H9 (cell line): Measurements from ENCODE around the gene NAGPA. TPM values are rescaled to one million over a fixed set of nuclear protein-coding genes. Genes with fewer than 3 reads are reported as not detected.
"Not testable (repeated sequence)": the region's sequence is repeated elsewhere in the genome, so short reads cannot be mapped to it uniquely, and the experiment has no call there.

Experiments
- DNase-seq: peaks from one replicate; pipeline ENCODE4 v3.0.0-alpha.2; 2017
- H2AFZ ChIP-seq: one replicate; pipeline ENCODE4 v1.6.1; 2013; ENCODE audit warnings: mild to moderate bottlenecking, low read length, control low read depth, moderate library complexity
- H2AK5ac ChIP-seq: 2 replicates; pipeline ENCODE4 v1.6.1; 2013; ENCODE audit warnings: low read length, control low read depth, mixed read lengths; ENCODE audit not compliant: insufficient read length
- H2BK120ac ChIP-seq: one replicate; pipeline ENCODE4 v1.6.1; 2013; ENCODE audit warnings: low read depth, mild to moderate bottlenecking, low read length, control low read depth, inconsistent platforms; ENCODE audit not compliant: poor library complexity, severe bottlenecking
- H2BK12ac ChIP-seq: 2 replicates; pipeline ENCODE4 v1.6.1; 2013; ENCODE audit warnings: low read length, control low read depth, mixed read lengths, low read depth; ENCODE audit not compliant: insufficient read length
- H2BK15ac ChIP-seq: 2 replicates; pipeline ENCODE4 v1.6.1; 2013; ENCODE audit warnings: low read depth, low read length, control low read depth
- H2BK20ac ChIP-seq: one replicate; pipeline ENCODE4 v1.6.1; 2013; ENCODE audit warnings: low read depth, mild to moderate bottlenecking, low read length, control low read depth, inconsistent platforms; ENCODE audit not compliant: poor library complexity, severe bottlenecking
- H2BK5ac ChIP-seq: 2 replicates; pipeline ENCODE4 v1.6.1; 2013; ENCODE audit warnings: low read length, control low read depth, mixed read lengths; ENCODE audit not compliant: insufficient read length
- H3K14ac ChIP-seq: 2 replicates; pipeline ENCODE4 v1.6.1; 2013; ENCODE audit warnings: low read length, control low read depth; ENCODE audit not compliant: insufficient read depth
- H3K18ac ChIP-seq: 2 replicates; pipeline ENCODE4 v1.6.1; 2013; ENCODE audit warnings: low read depth, mild to moderate bottlenecking, mixed read lengths, low read length, control low read depth; ENCODE audit not compliant: insufficient read length
- H3K23ac ChIP-seq: 2 replicates; pipeline ENCODE4 v1.6.1; 2013; ENCODE audit warnings: low read length, control low read depth, mixed read lengths, low read depth; ENCODE audit not compliant: insufficient read length
- H3K23me2 ChIP-seq: 2 replicates; pipeline ENCODE4 v1.6.1; 2013; ENCODE audit warnings: low read depth, mild to moderate bottlenecking, mixed read lengths, low read length, control low read depth; ENCODE audit not compliant: insufficient read length, poor library complexity, severe bottlenecking
- H3K27ac ChIP-seq: 2 replicates; pipeline ENCODE4 v1.5.1; 2013; ENCODE audit warnings: low read length, control low read depth, mixed read lengths, low read depth; ENCODE audit not compliant: insufficient read length
- H3K27me3 ChIP-seq: 2 replicates; pipeline ENCODE4 v1.6.1; 2013; ENCODE audit warnings: low read length, control low read depth, inconsistent platforms; ENCODE audit not compliant: insufficient read depth
- H3K4ac ChIP-seq: 2 replicates; pipeline ENCODE4 v1.6.1; 2013; ENCODE audit warnings: low read depth, mild to moderate bottlenecking, control low read depth, inconsistent platforms, low read length, moderate library complexity
- H3K4me1 ChIP-seq: 2 replicates; pipeline ENCODE4 v1.6.1; 2013; ENCODE audit warnings: low read length, control low read depth, inconsistent platforms; ENCODE audit not compliant: insufficient read depth
- H3K4me2 ChIP-seq: 2 replicates; pipeline ENCODE4 v1.6.1; 2013; ENCODE audit warnings: low read length, control low read depth, mixed read lengths; ENCODE audit not compliant: insufficient read length, insufficient read depth
- H3K56ac ChIP-seq: 2 replicates; pipeline ENCODE4 v1.6.1; 2013; ENCODE audit warnings: low read depth, mild to moderate bottlenecking, mixed read lengths, low read length, control low read depth; ENCODE audit not compliant: insufficient read length
- H3K79me1 ChIP-seq: 2 replicates; pipeline ENCODE4 v1.6.1; 2013; ENCODE audit warnings: low read depth, mild to moderate bottlenecking, moderate library complexity, low read length, control low read depth, inconsistent platforms; ENCODE audit not compliant: insufficient read depth, poor library complexity, severe bottlenecking
- H3K79me2 ChIP-seq: 2 replicates; pipeline ENCODE4 v1.6.1; 2013; ENCODE audit warnings: low read length, control low read depth, inconsistent platforms; ENCODE audit not compliant: insufficient read depth
- H3K9ac ChIP-seq: 2 replicates; pipeline ENCODE4 v1.6.1; 2013; ENCODE audit warnings: low read length, control low read depth, mixed read lengths; ENCODE audit not compliant: insufficient read length; ENCODE audit errors: extremely low read depth
- H3K9me3 ChIP-seq: one replicate; pipeline ENCODE4 v1.6.1; 2013; ENCODE audit warnings: low read depth, low read length, inconsistent platforms; ENCODE audit not compliant: control insufficient read depth
- H3T11ph ChIP-seq: one replicate; pipeline ENCODE4 v1.6.1; 2013; ENCODE audit warnings: mild to moderate bottlenecking, low read length, control low read depth, inconsistent platforms
- H4K20me1 ChIP-seq: one replicate; pipeline ENCODE4 v1.6.1; 2013; ENCODE audit not compliant: control insufficient read depth, insufficient read length, insufficient read depth
- H4K5ac ChIP-seq: 2 replicates; pipeline ENCODE4 v1.6.1; 2013; ENCODE audit warnings: low read depth, mild to moderate bottlenecking, mixed read lengths, low read length, control low read depth; ENCODE audit not compliant: insufficient read length
- H4K8ac ChIP-seq: replicated peaks from 2 replicates; pipeline ENCODE4 v1.6.1; 2013; ENCODE audit warnings: low read length, control low read depth, mixed read lengths, low read depth; ENCODE audit not compliant: insufficient read length
- H4K91ac ChIP-seq: 2 replicates; pipeline ENCODE4 v1.6.1; 2013; ENCODE audit warnings: low read depth, mild to moderate bottlenecking, moderate library complexity, mixed read lengths, low read length, control low read depth; ENCODE audit not compliant: insufficient read length
- H3K27ac Mint-ChIP-seq, 3 experiments: 2 replicates in 2 of 3; 3 replicates in 1 of 3; pipeline ENCODE4 v1.8.0; 2020 to 2021; ENCODE audit warnings: mixed read lengths in 3 of 3, mild to moderate bottlenecking in 1 of 3, moderate library complexity in 1 of 3
- H3K27me3 Mint-ChIP-seq: 2 replicates; pipeline ENCODE4 v1.8.0; 2021; ENCODE audit warnings: low read depth, mild to moderate bottlenecking, moderate library complexity, mixed read lengths
- H3K36me3 Mint-ChIP-seq, 3 experiments: 2 replicates in 2 of 3; 3 replicates in 1 of 3; pipeline ENCODE4 v1.8.0; 2020 to 2021; ENCODE audit warnings: low read depth in 3 of 3, mixed read lengths in 3 of 3; ENCODE audit not compliant: insufficient read depth in 1 of 3
- H3K4me1 Mint-ChIP-seq, 2 experiments: 2 replicates each; pipeline ENCODE4 v1.8.0; 2020; ENCODE audit warnings: mixed read lengths in 2 of 2
- H3K4me3 Mint-ChIP-seq, 2 experiments: 2 replicates in 1 of 2; 3 replicates in 1 of 2; pipeline ENCODE4 v1.8.0; 2020 to 2021; ENCODE audit warnings: mild to moderate bottlenecking in 2 of 2, mixed read lengths in 2 of 2, moderate library complexity in 1 of 2
- H3K9me3 Mint-ChIP-seq, 2 experiments: 2 replicates in 1 of 2; 3 replicates in 1 of 2; pipeline ENCODE4 v1.8.0; 2020; ENCODE audit warnings: mild to moderate bottlenecking in 2 of 2, mixed read lengths in 2 of 2, moderate library complexity in 1 of 2
- WGBS: extraction: QIAGEN DNeasy Blood & Tissue Kit; methylation state at CpG from one replicate; pipeline ENCODE4 v1.1.7; 2013; ENCODE audit warnings: missing lambda C conversion rate, low lambda C conversion rate, mixed read lengths; ENCODE audit not compliant: insufficient read length; ENCODE audit errors: extremely low coverage; 5-methylcytosine and 5-hydroxymethylcytosine counted together
- total RNA-seq: library from RNA; stranded (reverse); gene quantifications from 2 replicates; pipeline ENCODE4 v1.2.1, GENCODE V29; 2021

Gene NAGPA
- total RNA-seq, 1 experiment from 2014 or later, result 12.1 TPM

DNA sequence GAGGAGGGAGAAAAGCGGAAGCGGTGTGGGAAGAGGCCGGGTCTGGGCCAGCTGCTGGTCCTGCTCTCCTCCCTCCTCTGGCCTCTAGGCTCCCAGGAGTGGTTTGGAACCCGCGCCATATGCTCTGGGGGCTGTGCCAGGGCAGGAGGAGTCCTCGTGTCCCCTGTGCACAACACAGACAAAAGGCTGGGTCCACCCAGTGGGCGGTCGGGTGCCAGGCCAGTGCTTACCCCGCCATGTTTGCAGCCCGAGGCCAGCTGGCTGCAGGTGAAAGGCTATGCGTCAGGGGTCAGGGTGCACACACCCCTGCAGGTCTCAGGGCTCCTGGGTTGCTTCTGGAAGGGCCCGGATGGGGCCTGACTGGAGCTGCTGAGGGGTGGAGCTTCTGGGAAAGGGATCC, 46.7 kb upstream of the NAGPA start:
- not testable (repeated sequence) for H3K4me1 ChIP-seq, H3K9me3 ChIP-seq, H3K9ac ChIP-seq, H2AFZ ChIP-seq, H2BK120ac ChIP-seq, H3K79me2 ChIP-seq, H3K23me2 ChIP-seq, H2BK12ac ChIP-seq, H3K4me3 Mint-ChIP-seq, H3K27me3 Mint-ChIP-seq, H3K4me2 ChIP-seq, H4K91ac ChIP-seq, H3K18ac ChIP-seq, H2BK15ac ChIP-seq, H2AK5ac ChIP-seq, H3K4ac ChIP-seq, H2BK5ac ChIP-seq, H4K8ac ChIP-seq, H3K14ac ChIP-seq, H3K79me1 ChIP-seq, H2BK20ac ChIP-seq, H3T11ph ChIP-seq, H3K27ac Mint-ChIP-seq, H3K27ac ChIP-seq, H4K5ac ChIP-seq, H3K23ac ChIP-seq, H4K20me1 ChIP-seq, H3K4me1 Mint-ChIP-seq, DNase-seq, H3K27me3 ChIP-seq, H3K56ac ChIP-seq, H3K9me3 Mint-ChIP-seq
- H3K36me3 Mint-ChIP-seq, result peaks cover 37 to 66% (median 66%) of the 10 kb centered on the region in 3 experiments; a peak in 6 of 7 replicates
- WGBS, result no CpG with 5 or more reads among the region's 12 CpGs
